ENCODE measurements around the gene PI3.
"Not testable (repeated sequence)": the region's sequence is repeated elsewhere in the genome, so short reads cannot be mapped to it uniquely, and the experiment has no call there.

DNA sequence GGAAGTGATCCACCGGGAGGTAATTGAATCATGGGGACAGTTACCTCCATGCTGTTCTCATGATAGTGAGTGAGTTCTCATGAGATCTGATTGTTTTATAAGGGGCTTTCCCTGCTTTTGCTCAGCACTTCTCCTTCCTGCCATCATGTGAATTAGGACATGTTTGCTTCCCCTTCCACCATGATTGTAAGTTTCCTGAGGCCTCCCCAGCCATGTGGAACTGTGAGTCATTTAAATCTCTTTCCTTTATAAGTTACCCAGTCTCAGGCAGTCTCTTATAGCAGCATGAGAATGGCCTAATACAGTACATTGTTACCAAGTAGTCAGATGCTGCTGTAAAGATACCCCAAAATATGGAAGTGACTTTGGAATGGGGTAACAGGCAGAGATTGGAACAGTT is 19.9 kb upstream of the PI3 start:
- not testable (repeated sequence) for TF ChIP-seq POLR2A (IDR thresholded peaks at IDR 0.05)
- TF ChIP-seq, protein P1, sequence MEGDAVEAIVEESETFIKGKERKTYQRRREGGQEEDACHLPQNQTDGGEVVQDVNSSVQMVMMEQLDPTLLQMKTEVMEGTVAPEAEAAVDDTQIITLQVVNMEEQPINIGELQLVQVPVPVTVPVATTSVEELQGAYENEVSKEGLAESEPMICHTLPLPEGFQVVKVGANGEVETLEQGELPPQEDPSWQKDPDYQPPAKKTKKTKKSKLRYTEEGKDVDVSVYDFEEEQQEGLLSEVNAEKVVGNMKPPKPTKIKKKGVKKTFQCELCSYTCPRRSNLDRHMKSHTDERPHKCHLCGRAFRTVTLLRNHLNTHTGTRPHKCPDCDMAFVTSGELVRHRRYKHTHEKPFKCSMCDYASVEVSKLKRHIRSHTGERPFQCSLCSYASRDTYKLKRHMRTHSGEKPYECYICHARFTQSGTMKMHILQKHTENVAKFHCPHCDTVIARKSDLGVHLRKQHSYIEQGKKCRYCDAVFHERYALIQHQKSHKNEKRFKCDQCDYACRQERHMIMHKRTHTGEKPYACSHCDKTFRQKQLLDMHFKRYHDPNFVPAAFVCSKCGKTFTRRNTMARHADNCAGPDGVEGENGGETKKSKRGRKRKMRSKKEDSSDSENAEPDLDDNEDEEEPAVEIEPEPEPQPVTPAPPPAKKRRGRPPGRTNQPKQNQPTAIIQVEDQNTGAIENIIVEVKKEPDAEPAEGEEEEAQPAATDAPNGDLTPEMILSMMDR (IDR thresholded peaks at IDR 0.05) = not testable (repeated sequence)
